Body of pancreas (tissue), 4 donors: ENCODE measurements around the gene SMAD2.

Experiments used
- CTCF ChIP-seq, 7 experiments: fragments of 450-650 bp in 4 of 7; fragments of 200-600 bp in 3 of 7; sonication (generic) in 3 of 7; IDR thresholded peaks; one replicate each; pipeline ENCODE4 v1.5.1; 2016 to 2019; ENCODE audit warnings: antibody characterized with exemption in 7 of 7
- POLR2A ChIP-seq, 3 donors: fragments of 450-650 bp; IDR thresholded peaks; one replicate each; pipeline ENCODE4 v1.6.1; 2016; ENCODE audit warnings: antibody characterized with exemption in 3 of 3, mild to moderate bottlenecking in 2 of 3

GRCh38 chr18:47870605-47871004, 59.9 kb downstream of the SMAD2 start:
- TF ChIP-seq CTCF (IDR thresholded peaks at IDR 0.05) (no peak), POLR2A (IDR thresholded peaks at IDR 0.05) (no peak)
